ENCODE measurements around the gene THBD. TPM values are rescaled to one million over a fixed set of nuclear protein-coding genes. Genes with fewer than 3 reads are reported as not detected.

The THBD gene
- total RNA-seq, 2 donors from 2014 or later, result 6.6 to 88.4 TPM

- Histone ChIP-seq H3K27ac (no peak overlapping the region), H3K4me3 (no peak overlapping the region), H3K27me3 (replicated peaks; ENCODE audit: insufficient read depth) (no peaks in the 10 kb centered on the region), H3K4me1 (replicated peaks) (peaks cover 2% of the 10 kb centered on the region), H3K36me3 (no peaks in the 10 kb centered on the region), H3K9me3 (no peaks in the 10 kb centered on the region)
- 31% methylated on average over 4 of the region's 4 CpGs for WGBS
- DNase-seq (ENCODE audit: low spot score), result peak; percentile 37
- no peak for TF ChIP-seq POLR2A (IDR thresholded peaks at IDR 0.05)
- TF ChIP-seq POLR2AphosphoS5 (IDR thresholded peaks at IDR 0.05), result peak; percentile 73
- intact Hi-C loops (cut with DNase I), result no loop called here
Observed at GRCh38 chr20:22999756-23000155, 49.7 kb downstream of the THBD start.

- intact Hi-C loops (cut with DNase I), result no loop called here
- Histone ChIP-seq H3K36me3 (no peaks in the 10 kb centered on the region), H3K27me3 (replicated peaks; ENCODE audit: insufficient read depth) (no peaks in the 10 kb centered on the region), H3K4me1 (replicated peaks) (peaks cover 2% of the 10 kb centered on the region), H3K27ac (no peak overlapping the region), H3K4me3 (no peak overlapping the region), H3K9me3 (no peaks in the 10 kb centered on the region)
- DNase-seq (ENCODE audit: low spot score), result no peak
- WGBS, result 94% methylated on average over 2 of the region's 2 CpGs
- TF ChIP-seq POLR2AphosphoS5 (IDR thresholded peaks at IDR 0.05) (no peak), POLR2A (IDR thresholded peaks at IDR 0.05) (no peak), CTCF (IDR thresholded peaks at IDR 0.05) (no peak)
Observed at GRCh38 chr20:22998476-22998875, 51.0 kb downstream of the THBD start.

GRCh38 chr20:22995923-22996322 is 53.5 kb downstream of the THBD start:
- intact Hi-C loops (cut with DNase I), result no loop called here
- Histone ChIP-seq H3K36me3 (no peaks in the 10 kb centered on the region), H3K27ac (no peak overlapping the region), H3K9me3 (no peaks in the 10 kb centered on the region), H3K27me3 (replicated peaks; ENCODE audit: insufficient read depth) (no peaks in the 10 kb centered on the region), H3K4me3 (no peak overlapping the region), H3K4me1 (replicated peaks) (peaks cover 2% of the 10 kb centered on the region)
- DNase-seq (ENCODE audit: low spot score), result no peak
- TF ChIP-seq POLR2A (IDR thresholded peaks at IDR 0.05) (no peak), CTCF (IDR thresholded peaks at IDR 0.05) (no peak), POLR2AphosphoS5 (IDR thresholded peaks at IDR 0.05) (no peak)
- 77% methylated on average over 1 of the region's 1 CpG for WGBS

Other genes starting within 250 kb of the THBD start
- gene SSTR4, start 14.4 kb downstream of the THBD start, total RNA-seq, result not detected
- gene CD93, start 36.7 kb upstream of the THBD start, total RNA-seq, result 10 to 100 TPM; 13.9 to 31.1 TPM

All from prostate gland (tissue), 2 donors.